Kidney (tissue), 14 donors: ENCODE data around the gene ERMN. TPM values are rescaled to one million over a fixed set of nuclear protein-coding genes. Genes with fewer than 3 reads are reported as not detected.

ENCODE experiments used
- DNase-seq, 5 donors: peaks; one replicate each; pipeline ENCODE4 v3.0.0-alpha.2; 2013 to 2020
- FAIRE-seq: peaks from 2 replicates; lab custom pipeline; 2012; peaks lifted over from hg19 to GRCh38; lab: Jason Lieb, UNC
- H3K27ac ChIP-seq, 2 donors: one replicate each; pipeline ENCODE4 v1.7.0; 2013; ENCODE audit warnings: low read depth in 2 of 2, low read length in 2 of 2, inconsistent platforms in 1 of 2
- H3K27me3 ChIP-seq: one replicate; pipeline ENCODE4 v1.7.1; 2013; ENCODE audit warnings: low read length, inconsistent platforms; ENCODE audit not compliant: control insufficient read depth, insufficient read depth
- H3K36me3 ChIP-seq, 3 donors: one replicate each; pipeline versions ENCODE4 v1.7.0 to v1.7.1; 2013; ENCODE audit warnings: low read length in 3 of 3, control low read depth in 1 of 3, inconsistent platforms in 1 of 3; ENCODE audit not compliant: insufficient read depth in 3 of 3, control insufficient read depth in 2 of 3
- H3K4me1 ChIP-seq, 3 donors: one replicate each; pipeline versions ENCODE4 v1.7.0 to v1.7.1; 2013; ENCODE audit warnings: low read length in 3 of 3, inconsistent platforms in 1 of 3, low read depth in 1 of 3; ENCODE audit not compliant: control insufficient read depth in 2 of 3, insufficient read depth in 2 of 3
- H3K4me3 ChIP-seq, 3 donors: one replicate each; pipeline versions ENCODE4 v1.7.0 to v1.8.1; 2013; ENCODE audit warnings: low read length in 3 of 3, control low read depth in 1 of 3, inconsistent platforms in 1 of 3
- H3K9ac ChIP-seq, 3 donors: one replicate each; pipeline versions ENCODE4 v1.7.0 to v1.7.1; 2013; ENCODE audit warnings: low read length in 3 of 3, control low read depth in 1 of 3, inconsistent platforms in 1 of 3
- H3K9me3 ChIP-seq, 3 donors: one replicate each; pipeline versions ENCODE4 v1.7.0 to v1.7.1; 2013; ENCODE audit warnings: low read length in 3 of 3, control low read depth in 1 of 3, inconsistent platforms in 1 of 3; ENCODE audit not compliant: control insufficient read depth in 2 of 3, insufficient read depth in 1 of 3
- intact Hi-C: fragments of 100-400 bp; cut with DNase I; formaldehyde crosslinking; loops from one replicate; pipeline ENCODE4 v1.11.1; 2022
- polyA plus RNA-seq: library from polyadenylated mRNA; stranded (reverse); fragments of 350-450 nt; fragmentation: Illumina TruSeq; extraction: RNeasy Lipid Tissue Mini Kit (QIAGEN cat#74804); gene quantifications from one replicate; pipeline ENCODE4 v1.2.3, GENCODE V29; 2014; ENCODE audit warnings: low read depth, low replicate concordance; ENCODE audit not compliant: insufficient read depth
- total RNA-seq: library from RNA; stranded (reverse); fragmentation: NEBNext Ultra II Directional; extraction: Animal tissue kit (Norgen Biotek cat#: 25700); gene quantifications from one replicate; pipeline ENCODE4 v1.2.1, GENCODE V29; 2021
- TF ChIP-seq, protein P1 (sequence below): IDR thresholded peaks from 3 replicates; pipeline ENCODE4 v1.5.1; 2012; ENCODE audit warnings: mild to moderate bottlenecking, moderate library complexity, borderline replicate concordance; ENCODE audit not compliant: insufficient read depth; ENCODE audit errors: extremely low read depth
- donor health status: control.
- donor health status: control.
- donor health status: control.
- donor health status: control.
- donor health status: control.
- donor health status: DM: yes; HTN: yes; CAD: no.
- donor health status: Normal renal cell carcinoma (clear cell type).

Gene ERMN
- total and polyA plus RNA-seq, 2 donors from 2014 or later, result 0.11 to 1.6 TPM

DNA sequence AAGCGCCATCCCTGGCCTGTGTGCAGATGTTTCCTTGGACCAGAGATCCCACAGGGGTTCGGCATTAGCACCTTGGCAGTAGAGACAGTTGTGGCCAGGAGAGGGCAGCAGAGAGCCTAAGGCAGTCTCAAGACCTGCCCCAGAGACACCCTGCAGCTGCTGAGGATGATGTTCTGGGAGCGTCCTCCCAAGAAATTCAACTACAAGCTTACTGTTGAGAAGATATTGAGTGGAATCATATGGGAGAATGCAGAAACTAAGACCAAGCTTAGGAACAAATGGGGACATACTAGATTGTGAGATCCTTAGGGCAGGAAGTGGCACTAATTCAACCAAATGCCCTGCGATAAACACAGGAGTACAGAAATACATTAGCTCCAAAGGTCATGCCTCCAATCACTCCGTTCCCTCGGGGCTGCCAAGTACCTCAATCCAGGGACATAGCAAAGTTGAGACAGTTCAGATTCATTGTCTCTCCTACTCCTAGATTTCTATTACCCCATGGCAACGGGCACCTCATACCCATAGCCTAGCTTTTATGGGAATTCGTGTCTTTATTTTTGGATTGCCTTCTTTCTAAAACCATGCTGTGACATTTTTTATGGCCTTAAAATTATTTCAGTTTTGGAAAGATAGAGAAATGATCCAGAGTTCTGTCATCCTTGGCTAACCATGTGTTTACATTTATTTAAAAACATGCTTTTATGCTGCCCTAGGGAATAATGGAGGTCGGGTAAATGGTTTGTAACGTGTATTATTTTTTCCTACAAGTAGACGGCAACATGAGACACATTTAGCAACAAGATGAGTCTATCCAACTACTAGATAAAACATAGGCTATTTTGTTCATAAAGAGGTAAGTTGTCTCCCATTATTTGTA is 2.2 kb upstream of the ERMN start:
- intact Hi-C loops, result no loop called here
- H3K4me3 ChIP-seq, result no peak overlapping the region
- FAIRE-seq (no peak), DNase-seq (peak; percentile 75 to 91 (median 81))
- H3K4me1 ChIP-seq, result peaks cover 0 to 7% (median 3%) of the 10 kb centered on the region in 3 donors
- TF ChIP-seq, protein P1, sequence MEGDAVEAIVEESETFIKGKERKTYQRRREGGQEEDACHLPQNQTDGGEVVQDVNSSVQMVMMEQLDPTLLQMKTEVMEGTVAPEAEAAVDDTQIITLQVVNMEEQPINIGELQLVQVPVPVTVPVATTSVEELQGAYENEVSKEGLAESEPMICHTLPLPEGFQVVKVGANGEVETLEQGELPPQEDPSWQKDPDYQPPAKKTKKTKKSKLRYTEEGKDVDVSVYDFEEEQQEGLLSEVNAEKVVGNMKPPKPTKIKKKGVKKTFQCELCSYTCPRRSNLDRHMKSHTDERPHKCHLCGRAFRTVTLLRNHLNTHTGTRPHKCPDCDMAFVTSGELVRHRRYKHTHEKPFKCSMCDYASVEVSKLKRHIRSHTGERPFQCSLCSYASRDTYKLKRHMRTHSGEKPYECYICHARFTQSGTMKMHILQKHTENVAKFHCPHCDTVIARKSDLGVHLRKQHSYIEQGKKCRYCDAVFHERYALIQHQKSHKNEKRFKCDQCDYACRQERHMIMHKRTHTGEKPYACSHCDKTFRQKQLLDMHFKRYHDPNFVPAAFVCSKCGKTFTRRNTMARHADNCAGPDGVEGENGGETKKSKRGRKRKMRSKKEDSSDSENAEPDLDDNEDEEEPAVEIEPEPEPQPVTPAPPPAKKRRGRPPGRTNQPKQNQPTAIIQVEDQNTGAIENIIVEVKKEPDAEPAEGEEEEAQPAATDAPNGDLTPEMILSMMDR, result peak; percentile 91
- no peaks in the 10 kb centered on the region for H3K9me3 ChIP-seq
- H3K9ac ChIP-seq, result no peak overlapping the region
- H3K27me3 ChIP-seq, result no peaks in the 10 kb centered on the region
- no peak overlapping the region for H3K27ac ChIP-seq
- H3K36me3 ChIP-seq, result no peaks in the 10 kb centered on the region

DNA sequence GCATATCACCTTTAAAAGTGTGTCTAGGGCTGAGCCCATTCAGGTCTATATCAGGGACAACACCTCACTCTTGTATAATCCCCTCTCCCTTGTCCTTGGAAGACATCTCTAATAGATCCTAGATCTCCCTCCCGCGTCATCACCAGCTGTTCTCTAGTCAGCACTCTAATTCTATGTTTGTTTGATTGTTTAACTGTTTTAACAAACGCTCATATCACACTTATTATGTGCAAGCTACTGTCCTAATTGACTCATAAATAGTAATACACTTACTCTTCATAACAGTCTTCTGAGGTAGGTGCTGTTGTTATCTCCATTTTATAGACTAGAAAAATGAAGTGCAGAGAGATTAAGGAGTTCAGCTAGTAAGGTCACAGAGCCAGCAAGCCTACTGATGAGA is 1.6 kb upstream of the ERMN start:
- DNase-seq, result no peak
- Histone ChIP-seq H3K27ac (no peak overlapping the region), H3K9ac (no peak overlapping the region), H3K36me3 (no peaks in the 10 kb centered on the region), H3K27me3 (no peaks in the 10 kb centered on the region), H3K4me3 (no peak overlapping the region), H3K4me1 (peaks cover 0 to 7% (median 3%) of the 10 kb centered on the region in 3 donors), H3K9me3 (no peaks in the 10 kb centered on the region)
- intact Hi-C loops, result no loop called here
- TF ChIP-seq, protein P1, result no peak
- FAIRE-seq, result no peak

DNA sequence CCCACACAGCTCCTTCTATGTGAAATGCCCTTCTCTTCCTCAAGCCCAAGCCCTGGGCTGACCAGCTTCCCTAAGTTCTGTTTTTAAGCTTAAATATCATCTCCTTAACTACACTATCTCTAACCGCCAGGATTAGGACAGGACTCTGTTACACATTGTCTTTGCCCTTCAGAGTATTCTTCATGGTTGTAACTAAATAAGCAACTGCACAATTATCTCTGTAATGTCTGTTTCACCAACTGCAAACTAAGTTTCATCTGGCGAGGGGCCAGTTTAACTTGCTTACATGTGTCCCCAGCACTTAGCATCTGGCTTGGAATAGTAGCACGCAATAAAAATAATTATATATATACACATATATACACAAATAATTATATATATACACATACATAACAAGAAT is 1.1 kb upstream of the ERMN start:
- H3K4me3 ChIP-seq, result no peak overlapping the region
- no peak overlapping the region for H3K27ac ChIP-seq
- FAIRE-seq (no peak), DNase-seq (no peak)
- H3K4me1 ChIP-seq, result peaks cover 0 to 7% (median 3%) of the 10 kb centered on the region in 3 donors
- H3K36me3 ChIP-seq, result no peaks in the 10 kb centered on the region
- intact Hi-C loops, result no loop called here
- H3K9me3 ChIP-seq, result no peaks in the 10 kb centered on the region
- TF ChIP-seq, protein P1, result no peak
- no peaks in the 10 kb centered on the region for H3K27me3 ChIP-seq
- H3K9ac ChIP-seq, result no peak overlapping the region
